ENCODE results near the gene SSB. TPM values are rescaled to one million over a fixed set of nuclear protein-coding genes. Genes with fewer than 3 reads are reported as not detected.
"Not testable (repeated sequence)": the region's sequence is repeated elsewhere in the genome, so short reads cannot be mapped to it uniquely, and the experiment has no call there.

Gene SSB
- total RNA-seq, 1 donor: 141 TPM

- TF ChIP-seq, protein P1, sequence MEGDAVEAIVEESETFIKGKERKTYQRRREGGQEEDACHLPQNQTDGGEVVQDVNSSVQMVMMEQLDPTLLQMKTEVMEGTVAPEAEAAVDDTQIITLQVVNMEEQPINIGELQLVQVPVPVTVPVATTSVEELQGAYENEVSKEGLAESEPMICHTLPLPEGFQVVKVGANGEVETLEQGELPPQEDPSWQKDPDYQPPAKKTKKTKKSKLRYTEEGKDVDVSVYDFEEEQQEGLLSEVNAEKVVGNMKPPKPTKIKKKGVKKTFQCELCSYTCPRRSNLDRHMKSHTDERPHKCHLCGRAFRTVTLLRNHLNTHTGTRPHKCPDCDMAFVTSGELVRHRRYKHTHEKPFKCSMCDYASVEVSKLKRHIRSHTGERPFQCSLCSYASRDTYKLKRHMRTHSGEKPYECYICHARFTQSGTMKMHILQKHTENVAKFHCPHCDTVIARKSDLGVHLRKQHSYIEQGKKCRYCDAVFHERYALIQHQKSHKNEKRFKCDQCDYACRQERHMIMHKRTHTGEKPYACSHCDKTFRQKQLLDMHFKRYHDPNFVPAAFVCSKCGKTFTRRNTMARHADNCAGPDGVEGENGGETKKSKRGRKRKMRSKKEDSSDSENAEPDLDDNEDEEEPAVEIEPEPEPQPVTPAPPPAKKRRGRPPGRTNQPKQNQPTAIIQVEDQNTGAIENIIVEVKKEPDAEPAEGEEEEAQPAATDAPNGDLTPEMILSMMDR (IDR thresholded peaks at IDR 0.05; ENCODE audit: insufficient read depth, low read length): no peak
- DNase-seq (ENCODE audit: low read depth): no peak
- H3K4me3 ChIP-seq (ENCODE audit: low read depth, low read length): no peak overlapping the region
Observed at GRCh38 chr2:169849710-169850109, 51.0 kb downstream of the SSB start.

GRCh38 chr2:169853041-169853668, 54.5 kb downstream of the SSB start:
- TF ChIP-seq, protein P1 (IDR thresholded peaks at IDR 0.05; ENCODE audit: insufficient read depth, low read length): no peak
- DNase-seq (ENCODE audit: low read depth): no peak
- no peak overlapping the region for H3K4me3 ChIP-seq (ENCODE audit: low read depth, low read length)

- DNase-seq (ENCODE audit: low read depth); H3K4me3 ChIP-seq (ENCODE audit: low read depth, low read length): not testable (repeated sequence)
Observed at GRCh38 chr2:169855281-169856258, 56.9 kb downstream of the SSB start.

DNA sequence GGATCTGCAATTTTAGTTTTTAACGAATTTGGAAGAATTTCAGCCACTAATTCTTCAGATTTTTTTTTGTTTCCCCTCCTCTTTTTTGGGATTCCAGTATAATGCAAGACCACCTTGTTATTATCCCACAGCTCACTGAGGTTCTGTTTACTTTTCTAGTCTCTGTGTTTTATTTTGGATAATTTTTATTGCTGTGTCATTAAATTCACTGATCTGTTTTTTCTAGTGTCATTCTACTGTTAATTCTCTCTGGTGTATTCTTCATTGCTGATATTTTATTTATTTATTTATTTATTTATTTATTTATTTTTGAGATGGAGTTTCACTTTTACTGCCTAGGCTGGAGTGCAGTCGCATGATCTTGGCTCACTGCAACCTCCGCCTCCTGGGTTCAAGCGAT, 60.8 kb downstream of the SSB start:
- no peak overlapping the region for H3K4me3 ChIP-seq (ENCODE audit: low read depth, low read length)
- TF ChIP-seq, protein P1 (IDR thresholded peaks at IDR 0.05; ENCODE audit: insufficient read depth, low read length): no peak
- no peak for DNase-seq (ENCODE audit: low read depth)

- no peak overlapping the region for H3K4me3 ChIP-seq (ENCODE audit: low read depth, low read length)
- DNase-seq (ENCODE audit: low read depth): no peak
- TF ChIP-seq, protein P1 (IDR thresholded peaks at IDR 0.05; ENCODE audit: insufficient read depth, low read length): no peak
Observed at GRCh38 chr2:169860149-169860548, 61.5 kb downstream of the SSB start.

Other genes starting within 250 kb of the SSB start
- gene FASTKD1, start 225.0 kb upstream of the SSB start, total RNA-seq (ENCODE audit: low replicate concordance): 17.6 and 24.0 TPM in 2 replicates
- 43.5 and 43.7 TPM in 2 replicates for gene PPIG, start 214.5 kb upstream of the SSB start, total RNA-seq (ENCODE audit: low replicate concordance)
- gene CFAP210, start 104.5 kb upstream of the SSB start, total RNA-seq (ENCODE audit: low replicate concordance): 0.09 TPM in 1 of 2 replicates, not detected in the other
- gene PHOSPHO2, start 104.4 kb upstream of the SSB start, total RNA-seq (ENCODE audit: low replicate concordance): 5.2 and 12.0 TPM in 2 replicates
- 0.57 and 2.4 TPM in 2 replicates for gene KLHL23, start 65.0 kb upstream of the SSB start, total RNA-seq (ENCODE audit: low replicate concordance)
- gene METTL5, start 26.0 kb downstream of the SSB start, total RNA-seq (ENCODE audit: low replicate concordance): 44.3 and 76.6 TPM in 2 replicates
- 29.2 and 45.5 TPM in 2 replicates for gene UBR3, start 28.6 kb downstream of the SSB start, total RNA-seq (ENCODE audit: low replicate concordance)